SK-N-SH (cell line): Measurements from ENCODE around the gene SHD. TPM values are rescaled to one million over a fixed set of nuclear protein-coding genes. Genes with fewer than 3 reads are reported as not detected.
A peak's percentile ranks its signal among the peaks of the same experiment; 100 is the strongest.

Source experiments
- CTCF ChIA-PET: fragments of 300-600, 350-600 bp; formaldehyde crosslinking; extraction: SDS; loops from one replicate; lab custom pipeline; 2021; lab: Yijun Ruan, JAX
- POLR2A ChIA-PET: fragments of 350-600 bp; sonication (Branson Sonifier 250); formaldehyde crosslinking; extraction: SDS; loops from one replicate; lab custom pipeline; 2020; ENCODE audit warnings: antibody characterized with exemption, inconsistent platforms; lab: Yijun Ruan, JAX
- DNase-seq: peaks from one replicate; pipeline ENCODE4 v3.0.0; 2012
- H2AFZ ChIP-seq: fragments of 200-600 bp; sonication (generic); 2 replicates; pipeline ENCODE4 v1.8.1; 2016; ENCODE audit warnings: antibody characterized with exemption, mild to moderate bottlenecking, low read depth
- H3F3A ChIP-seq: fragments of 200-600 bp; sonication (generic); replicated peaks from 2 replicates; pipeline ENCODE3; 2016; ENCODE audit warnings: antibody characterized with exemption, mild to moderate bottlenecking; ENCODE audit not compliant: insufficient read depth
- H3K27ac ChIP-seq, 2 experiments: fragments of 200-500 bp in 1 of 2; fragments of 200-600 bp in 1 of 2; sonication (Bioruptor generic) in 1 of 2; sonication (generic), shearing (Covaris generic) in 1 of 2; 2 replicates each; pipeline versions ENCODE4 v1.5.1 to v1.6.1; 2014 to 2016; ENCODE audit warnings: low read depth in 2 of 2, inconsistent platforms in 1 of 2, low read length in 1 of 2, mild to moderate bottlenecking in 1 of 2, mixed read lengths in 1 of 2
- H3K27me3 ChIP-seq: fragments of 200-600 bp; sonication (generic), shearing (Covaris generic); 2 replicates; pipeline ENCODE4 v1.6.1; 2016; ENCODE audit warnings: mixed run types; ENCODE audit not compliant: insufficient read depth
- H3K36me3 ChIP-seq, 2 experiments: fragments of 200-500 bp in 1 of 2; fragments of 200-600 bp in 1 of 2; sonication (Bioruptor generic) in 1 of 2; sonication (generic) in 1 of 2; replicated peaks in 1 of 2; 2 replicates each; pipeline versions ENCODE3 to v1.5.1; 2014 to 2016; ENCODE audit warnings: low read length in 1 of 2, mild to moderate bottlenecking in 1 of 2; ENCODE audit not compliant: insufficient read depth in 2 of 2, control insufficient read depth in 1 of 2
- H3K4me1 ChIP-seq, 2 experiments: fragments of 200-500 bp in 1 of 2; fragments of 200-600 bp in 1 of 2; sonication (Bioruptor generic) in 1 of 2; sonication (generic), shearing (Covaris generic) in 1 of 2; 2 replicates each; pipeline versions ENCODE4 v1.5.1 to v1.6.1; 2014 to 2016; ENCODE audit warnings: low read depth in 1 of 2, low read length in 1 of 2, mixed run types in 1 of 2; ENCODE audit not compliant: insufficient read depth in 2 of 2, control insufficient read depth in 1 of 2
- H3K4me2 ChIP-seq: fragments of 200-600 bp; sonication (generic), shearing (Covaris generic); 2 replicates; pipeline ENCODE4 v1.6.1; 2017; ENCODE audit warnings: mixed run types
- H3K4me3 ChIP-seq, 2 experiments: fragments of 200-500 bp in 1 of 2; fragments of 200-600 bp in 1 of 2; sonication (Bioruptor generic) in 1 of 2; sonication (generic), shearing (Covaris generic) in 1 of 2; 2 replicates each; pipeline versions ENCODE4 v1.5.1 to v1.8.1; 2014 to 2016; ENCODE audit warnings: low read depth in 2 of 2, inconsistent platforms in 1 of 2, low read length in 1 of 2, mild to moderate bottlenecking in 1 of 2, mixed read lengths in 1 of 2, moderate library complexity in 1 of 2
- H3K79me2 ChIP-seq: fragments of 200-600 bp; sonication (generic); 2 replicates; pipeline ENCODE4 v1.8.1; 2017; ENCODE audit warnings: mild to moderate bottlenecking; ENCODE audit not compliant: insufficient read depth
- H3K9ac ChIP-seq: fragments of 200-600 bp; sonication (generic); 2 replicates; pipeline ENCODE4 v1.6.1; 2017; ENCODE audit warnings: mixed run types
- H3K9me2 ChIP-seq: fragments of 200-600 bp; sonication (generic); 2 replicates; pipeline ENCODE4 v1.6.1; 2017; ENCODE audit warnings: mixed run types
- H3K9me3 ChIP-seq: fragments of 200-600 bp; sonication (generic); 2 replicates; pipeline ENCODE4 v1.6.1; 2017; ENCODE audit warnings: mixed run types, mild to moderate bottlenecking, moderate library complexity
- H4K20me1 ChIP-seq: fragments of 200-600 bp; sonication (generic); 2 replicates; pipeline ENCODE4 v1.6.1; 2017; ENCODE audit warnings: mild to moderate bottlenecking, mixed run types; ENCODE audit not compliant: insufficient read depth
- ELF1 ChIP-seq: IDR thresholded peaks from 2 replicates; pipeline ENCODE4 v1.4.0; 2012
- EP300 ChIP-seq, 2 experiments: IDR thresholded peaks; 2 replicates each; pipeline versions ENCODE4 v1.4.0 to v1.6.1; 2012; ENCODE audit warnings: borderline replicate concordance in 1 of 2, low read depth in 1 of 2, low read length in 1 of 2
- FOXJ3 ChIP-seq: sonication (generic); formaldehyde crosslinking; IDR thresholded peaks from 2 replicates; pipeline ENCODE4 v1.5.1; 2020; ENCODE audit warnings: mild to moderate bottlenecking, missing genetic modification reagents
- GATA2 ChIP-seq: sonication (generic); formaldehyde crosslinking; IDR thresholded peaks from 2 replicates; pipeline ENCODE4 v1.5.0; 2020; ENCODE audit warnings: mild to moderate bottlenecking, missing genetic modification reagents
- IRF3 ChIP-seq: fragments of 150-350 bp; IDR thresholded peaks from 2 replicates; pipeline ENCODE4 v1.6.1; 2016; ENCODE audit warnings: mild to moderate bottlenecking, low read depth, low read length
- MEF2A ChIP-seq: IDR thresholded peaks from 2 replicates; pipeline ENCODE4 v1.4.0; 2012; ENCODE audit warnings: low read depth, borderline replicate concordance
- NFIC ChIP-seq: IDR thresholded peaks from 2 replicates; pipeline ENCODE4 v1.4.0; 2012; ENCODE audit warnings: borderline replicate concordance
- NRF1 ChIP-seq: IDR thresholded peaks from 2 replicates; pipeline ENCODE4 v1.6.1; 2012; ENCODE audit warnings: low read depth, mild to moderate bottlenecking, low read length
- PBX3 ChIP-seq: IDR thresholded peaks from 2 replicates; pipeline ENCODE4; 2012
- POLR2AphosphoS5 ChIP-seq: IDR thresholded peaks from 2 replicates; pipeline ENCODE4 v1.6.1; 2012; ENCODE audit warnings: low read depth, low read length
- RCOR1 ChIP-seq: fragments of 150-350 bp; IDR thresholded peaks from 2 replicates; pipeline ENCODE4 v1.6.1; 2017; ENCODE audit warnings: antibody characterized with exemption, low read length
- RFX5 ChIP-seq: IDR thresholded peaks from 2 replicates; pipeline ENCODE4 v1.6.1; 2012; ENCODE audit warnings: mild to moderate bottlenecking, improper control_type of control experiment, low read length
- RXRA ChIP-seq: IDR thresholded peaks from 2 replicates; pipeline ENCODE4 v1.4.0; 2012; ENCODE audit warnings: low read depth, mild to moderate bottlenecking, borderline replicate concordance
- TAF1 ChIP-seq: IDR thresholded peaks from 2 replicates; pipeline ENCODE4 v1.6.1; 2012; ENCODE audit warnings: low read depth, mild to moderate bottlenecking, low read length, moderate library complexity, borderline replicate concordance
- TCF12 ChIP-seq: IDR thresholded peaks from 2 replicates; pipeline ENCODE4 v1.4.0; 2012
- USF2 ChIP-seq: fragments of 150-350 bp; IDR thresholded peaks from 2 replicates; pipeline ENCODE4 v1.6.1; 2017; ENCODE audit warnings: antibody characterized with exemption, low read length, low read depth, borderline replicate concordance
- YY1 ChIP-seq: IDR thresholded peaks from 2 replicates; pipeline ENCODE4 v1.4.0; 2012; ENCODE audit warnings: low read depth, mild to moderate bottlenecking
- ZBTB33 ChIP-seq: IDR thresholded peaks from 2 replicates; pipeline ENCODE4 v1.4.0; 2012; ENCODE audit warnings: low read depth, borderline replicate concordance
- WGBS: methylation state at CpG from one replicate; pipeline ENCODE4 v1.1.6; 2017; ENCODE audit warnings: low lambda C conversion rate; 5-methylcytosine and 5-hydroxymethylcytosine counted together
- polyA plus RNA-seq, 3 experiments: library from polyadenylated mRNA; depleted of rRNA; stranded (reverse); fragments of >200 nt; gene quantifications; 2 replicates each; pipeline ENCODE4 v1.2.3, GENCODE V29; 2012
- TF ChIP-seq, protein P1 (sequence below): IDR thresholded peaks from 2 replicates; pipeline ENCODE4 v1.6.1; 2012; ENCODE audit warnings: mild to moderate bottlenecking, low read depth, low read length, moderate library complexity

SHD gene
- polyA plus RNA-seq, 1 of the 3 experiments (the other 2 are of a cell fraction), result 3.1 TPM

GRCh38 chr19:4278010-4278409, 1.1 kb upstream of the SHD start:
- POLR2A ChIA-PET, result interaction anchor here (0.6 to 3.3 kb wide), 8 partner anchors 10 to 65 kb away, joined by 3 to 32 read pairs (median 3); partner anchors contain the start of genes MPND and YJU2
- peak overlapping the region; percentile 50 to 99; a peak in 3 of 4 replicates for H3K27ac ChIP-seq
- no peaks in the 10 kb centered on the region for H4K20me1 ChIP-seq
- H3K9me2 ChIP-seq, result no peaks in the 10 kb centered on the region
- H3K9ac ChIP-seq, result no peak overlapping the region
- no peak for DNase-seq
- CTCF ChIA-PET, result interaction anchor here (0.6 to 7.0 kb wide), 9 partner anchors 11 to 952 kb away, joined by 3 to 60 read pairs (median 6); partner anchors contain the start of genes MPND and SH3GL1
- no peak overlapping the region for H3K4me2 ChIP-seq
- no peaks in the 10 kb centered on the region for H3K36me3 ChIP-seq
- peaks cover 12% of the 10 kb centered on the region for H3K27me3 ChIP-seq
- no peaks in the 10 kb centered on the region for H3F3A ChIP-seq
- H3K9me3 ChIP-seq, result no peaks in the 10 kb centered on the region
- WGBS, result 50% methylated on average over 2 of the region's 4 CpGs
- no peaks in the 10 kb centered on the region for H3K79me2 ChIP-seq
- peak overlapping the region in 1 of 2 experiments; percentile 14; a peak in 1 of 4 replicates for H3K4me3 ChIP-seq
- H3K4me1 ChIP-seq, result peaks cover 0 to 14% of the 10 kb centered on the region in 2 experiments; a peak in 1 of 4 replicates
- no peak overlapping the region for H2AFZ ChIP-seq
- no peak for TF ChIP-seq YY1
- TF ChIP-seq GATA2 (CRISPR knock-in tag), result no peak
- TF ChIP-seq NFIC, result no peak

GRCh38 chr19:4279267-4279529, 132 bp downstream of the SHD start:
- peaks cover 12% of the 10 kb centered on the region for H3K27me3 ChIP-seq
- peak overlapping the region in 1 of 2 experiments; percentile 99; a peak in 2 of 4 replicates for H3K27ac ChIP-seq
- WGBS, result 0% methylated on average over 6 of the region's 30 CpGs
- no peaks in the 10 kb centered on the region for H3F3A ChIP-seq
- peaks cover 0 to 12% of the 10 kb centered on the region in 2 experiments; a peak in 1 of 4 replicates for H3K4me1 ChIP-seq
- no peak for DNase-seq
- ChIA-PET POLR2A (interaction anchor here (1.0 to 3.3 kb wide), 3 partner anchors 29 to 64 kb away, joined by 3 to 32 read pairs (median 4); partner anchors contain the start of genes MPND and YJU2), CTCF (interaction anchor here (0.5 to 7.0 kb wide), 7 partner anchors 10 to 1509 kb away, joined by 3 to 60 read pairs (median 3); partner anchors contain the start of gene MPND)
- H3K36me3 ChIP-seq, result no peaks in the 10 kb centered on the region
- no peak overlapping the region for H3K9ac ChIP-seq
- no peak overlapping the region for H2AFZ ChIP-seq
- no peaks in the 10 kb centered on the region for H3K79me2 ChIP-seq
- TF ChIP-seq FOXJ3 (CRISPR knock-in tag) (no peak), NRF1 (no peak), TCF12 (no peak), RCOR1 (no peak), EP300 (IDR thresholded peaks at IDR 0.05; ENCODE audit: borderline replicate concordance in 1 of 2, low read depth in 1 of 2, low read length in 1 of 2) (no peak), MEF2A (no peak), PBX3 (no peak), ELF1 (no peak), TAF1 (no peak), POLR2AphosphoS5 (no peak), USF2 (no peak), IRF3 (no peak), RXRA (no peak), RFX5 (no peak), ZBTB33 (no peak)
- TF ChIP-seq, protein P1, sequence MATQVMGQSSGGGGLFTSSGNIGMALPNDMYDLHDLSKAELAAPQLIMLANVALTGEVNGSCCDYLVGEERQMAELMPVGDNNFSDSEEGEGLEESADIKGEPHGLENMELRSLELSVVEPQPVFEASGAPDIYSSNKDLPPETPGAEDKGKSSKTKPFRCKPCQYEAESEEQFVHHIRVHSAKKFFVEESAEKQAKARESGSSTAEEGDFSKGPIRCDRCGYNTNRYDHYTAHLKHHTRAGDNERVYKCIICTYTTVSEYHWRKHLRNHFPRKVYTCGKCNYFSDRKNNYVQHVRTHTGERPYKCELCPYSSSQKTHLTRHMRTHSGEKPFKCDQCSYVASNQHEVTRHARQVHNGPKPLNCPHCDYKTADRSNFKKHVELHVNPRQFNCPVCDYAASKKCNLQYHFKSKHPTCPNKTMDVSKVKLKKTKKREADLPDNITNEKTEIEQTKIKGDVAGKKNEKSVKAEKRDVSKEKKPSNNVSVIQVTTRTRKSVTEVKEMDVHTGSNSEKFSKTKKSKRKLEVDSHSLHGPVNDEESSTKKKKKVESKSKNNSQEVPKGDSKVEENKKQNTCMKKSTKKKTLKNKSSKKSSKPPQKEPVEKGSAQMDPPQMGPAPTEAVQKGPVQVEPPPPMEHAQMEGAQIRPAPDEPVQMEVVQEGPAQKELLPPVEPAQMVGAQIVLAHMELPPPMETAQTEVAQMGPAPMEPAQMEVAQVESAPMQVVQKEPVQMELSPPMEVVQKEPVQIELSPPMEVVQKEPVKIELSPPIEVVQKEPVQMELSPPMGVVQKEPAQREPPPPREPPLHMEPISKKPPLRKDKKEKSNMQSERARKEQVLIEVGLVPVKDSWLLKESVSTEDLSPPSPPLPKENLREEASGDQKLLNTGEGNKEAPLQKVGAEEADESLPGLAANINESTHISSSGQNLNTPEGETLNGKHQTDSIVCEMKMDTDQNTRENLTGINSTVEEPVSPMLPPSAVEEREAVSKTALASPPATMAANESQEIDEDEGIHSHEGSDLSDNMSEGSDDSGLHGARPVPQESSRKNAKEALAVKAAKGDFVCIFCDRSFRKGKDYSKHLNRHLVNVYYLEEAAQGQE, result no peak
- TF ChIP-seq, all 33 proteins: peak for 0
- no peaks in the 10 kb centered on the region for H3K9me3 ChIP-seq
- no peaks in the 10 kb centered on the region for H4K20me1 ChIP-seq
- peak overlapping the region; percentile 69; the same call in 1 of the 2 replicates for H3K4me2 ChIP-seq
- peak overlapping the region; percentile 49 to 50; a peak in 3 of 4 replicates for H3K4me3 ChIP-seq
- no peaks in the 10 kb centered on the region for H3K9me2 ChIP-seq
